AG10803 (cell line): ENCODE measurements around the gene FBN2.

ENCODE experiments used
- DNase-seq: peaks from one replicate; pipeline ENCODE4 v3.0.0; 2010; ENCODE audit warnings: low read depth
- H3K4me3 ChIP-seq: 2 replicates; pipeline ENCODE4 v1.5.1; 2011; ENCODE audit warnings: mild to moderate bottlenecking, low read length, control low read depth
- TF ChIP-seq, protein P1 (sequence below): conservative IDR thresholded peaks from 2 replicates; pipeline ENCODE4 v1.5.1; 2011; ENCODE audit warnings: mild to moderate bottlenecking, low read length, control low read depth, inconsistent platforms

Gene FBN2

DNA sequence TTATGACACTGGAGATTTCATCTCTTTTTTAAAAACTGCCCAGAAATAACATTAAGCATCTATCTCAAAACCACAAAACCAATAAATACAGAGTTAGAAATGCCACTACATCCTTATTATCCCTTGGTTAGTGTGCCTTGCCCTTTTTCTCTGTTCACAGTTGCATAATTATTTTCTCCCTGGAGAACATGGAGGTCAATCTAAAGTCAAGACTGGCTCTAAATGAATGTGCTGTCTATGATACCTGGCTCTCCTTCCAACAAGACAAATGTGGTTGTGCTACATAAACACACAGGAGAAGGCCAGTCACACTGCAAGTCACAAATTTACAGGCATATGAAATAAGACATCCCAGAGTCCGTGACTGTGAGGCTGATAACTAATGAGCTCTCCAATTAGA, 2.8 kb downstream of the FBN2 start:
- DNase-seq = no peak
- TF ChIP-seq, protein P1, sequence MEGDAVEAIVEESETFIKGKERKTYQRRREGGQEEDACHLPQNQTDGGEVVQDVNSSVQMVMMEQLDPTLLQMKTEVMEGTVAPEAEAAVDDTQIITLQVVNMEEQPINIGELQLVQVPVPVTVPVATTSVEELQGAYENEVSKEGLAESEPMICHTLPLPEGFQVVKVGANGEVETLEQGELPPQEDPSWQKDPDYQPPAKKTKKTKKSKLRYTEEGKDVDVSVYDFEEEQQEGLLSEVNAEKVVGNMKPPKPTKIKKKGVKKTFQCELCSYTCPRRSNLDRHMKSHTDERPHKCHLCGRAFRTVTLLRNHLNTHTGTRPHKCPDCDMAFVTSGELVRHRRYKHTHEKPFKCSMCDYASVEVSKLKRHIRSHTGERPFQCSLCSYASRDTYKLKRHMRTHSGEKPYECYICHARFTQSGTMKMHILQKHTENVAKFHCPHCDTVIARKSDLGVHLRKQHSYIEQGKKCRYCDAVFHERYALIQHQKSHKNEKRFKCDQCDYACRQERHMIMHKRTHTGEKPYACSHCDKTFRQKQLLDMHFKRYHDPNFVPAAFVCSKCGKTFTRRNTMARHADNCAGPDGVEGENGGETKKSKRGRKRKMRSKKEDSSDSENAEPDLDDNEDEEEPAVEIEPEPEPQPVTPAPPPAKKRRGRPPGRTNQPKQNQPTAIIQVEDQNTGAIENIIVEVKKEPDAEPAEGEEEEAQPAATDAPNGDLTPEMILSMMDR = no peak

DNA sequence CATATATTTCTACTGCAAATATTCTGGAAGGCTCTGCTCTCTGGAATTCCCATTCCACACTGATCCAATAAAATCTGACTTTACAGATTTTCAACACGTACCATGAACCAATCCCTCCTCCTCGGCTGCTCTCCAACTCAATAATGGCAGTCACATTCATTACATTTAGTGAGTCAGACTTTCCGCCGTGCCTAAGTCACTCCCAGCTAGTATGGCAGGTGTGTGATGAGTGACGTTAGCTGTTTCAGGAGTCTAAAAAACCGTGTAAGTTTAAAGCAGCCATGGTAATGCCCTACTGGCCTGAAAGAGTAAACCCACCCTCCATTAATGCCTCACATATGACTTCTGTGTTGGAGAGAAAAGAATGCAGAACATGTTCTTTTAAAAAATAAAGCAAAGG, 3.3 kb downstream of the FBN2 start:
- DNase-seq = no peak
- TF ChIP-seq, protein P1 = no peak
- H3K4me3 ChIP-seq = no peak overlapping the region

More for the DNA sequence above, 2.8 kb downstream of the FBN2 start:
- H3K4me3 ChIP-seq = no peak overlapping the region

DNA sequence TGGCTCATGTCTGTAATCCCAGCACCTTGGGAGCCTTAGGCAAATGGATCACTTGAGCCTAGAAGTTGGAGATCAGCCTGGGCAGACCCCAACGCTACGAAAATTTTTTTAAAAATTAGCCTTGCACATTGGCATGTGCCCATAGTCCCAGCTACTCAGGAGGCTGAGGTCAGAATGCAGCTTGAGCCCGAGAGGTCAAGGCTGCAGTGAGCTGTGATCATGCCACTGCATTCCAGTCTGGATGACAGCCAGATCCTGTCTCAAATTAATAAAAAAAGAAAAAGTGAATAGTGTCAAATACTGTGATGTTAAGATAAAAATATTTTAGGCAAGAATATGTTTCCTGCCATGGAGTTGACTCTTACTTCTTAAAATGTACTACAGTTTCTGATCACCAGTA, 5.3 kb downstream of the FBN2 start:
- DNase-seq = no peak
- TF ChIP-seq, protein P1 = no peak
- no peak overlapping the region for H3K4me3 ChIP-seq

DNA sequence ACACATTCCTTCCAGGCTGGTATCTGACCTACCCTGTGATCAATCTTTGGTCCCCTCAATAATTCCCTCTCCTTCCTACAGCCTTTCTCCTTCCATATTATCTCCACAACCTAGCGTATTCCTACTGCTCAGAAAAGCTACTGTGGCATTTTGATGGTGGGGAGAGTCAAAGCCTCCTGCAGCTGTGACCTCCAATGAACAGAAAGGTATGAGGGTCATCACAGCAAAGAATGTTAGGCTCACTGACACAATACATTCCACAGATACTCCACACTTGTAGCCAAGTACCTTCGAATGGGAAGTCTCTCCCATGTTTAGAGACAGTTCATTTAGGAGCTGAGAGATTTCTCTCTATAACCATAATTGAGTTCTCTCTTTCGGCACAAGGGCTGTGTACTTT, 5.9 kb downstream of the FBN2 start:
- TF ChIP-seq, protein P1 = no peak
- DNase-seq = no peak
- H3K4me3 ChIP-seq = no peak overlapping the region

DNA sequence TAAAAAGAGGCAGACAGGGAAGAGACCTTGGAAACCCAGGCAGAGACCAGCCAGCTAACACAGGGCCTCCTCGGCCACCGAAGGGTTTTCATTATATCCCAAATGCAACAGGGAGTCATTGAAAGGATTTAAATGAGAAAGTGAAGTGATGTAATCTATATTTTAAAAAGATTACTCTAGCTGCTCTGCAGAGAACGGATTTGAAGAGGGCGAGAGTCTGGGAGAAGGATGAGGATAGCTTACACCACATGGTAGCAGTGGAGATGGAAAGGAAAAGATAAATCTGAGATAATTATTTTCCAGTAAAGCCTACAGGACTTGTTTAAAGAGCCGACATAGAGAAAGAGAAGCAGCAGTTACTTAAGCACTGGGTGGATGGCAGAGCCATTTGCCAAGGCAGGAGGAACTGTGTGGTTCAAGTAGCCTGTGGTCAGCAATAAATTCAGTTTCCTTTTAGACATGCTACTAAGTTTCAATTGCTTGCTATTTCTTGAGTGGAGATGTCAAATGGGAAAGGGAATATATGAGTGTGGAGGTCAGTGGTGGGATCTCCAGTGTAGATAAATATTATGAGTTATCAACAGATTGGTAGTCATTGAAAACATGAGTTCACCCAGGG, 9.3 kb downstream of the FBN2 start:
- TF ChIP-seq, protein P1 = no peak
- DNase-seq = no peak
- H3K4me3 ChIP-seq = no peak overlapping the region

DNA sequence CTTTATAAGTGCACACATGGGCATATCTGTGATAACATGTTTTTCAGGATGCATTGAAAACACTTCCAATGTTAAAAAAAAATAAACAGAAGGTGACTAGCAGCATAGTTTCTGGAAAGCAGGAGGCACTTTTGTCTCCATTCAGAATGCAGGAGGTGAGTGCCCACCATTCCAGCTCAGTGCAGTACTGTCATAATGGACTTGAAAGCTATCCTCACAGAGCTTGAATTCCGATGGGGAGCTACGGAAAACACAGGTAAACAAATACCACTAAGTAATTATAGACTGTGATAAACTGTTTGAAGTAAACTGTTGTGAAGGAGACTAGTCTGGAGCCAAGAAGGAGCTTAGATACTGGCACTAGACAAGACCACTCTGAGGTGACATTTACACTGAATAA, 9.9 kb downstream of the FBN2 start:
- no peak for DNase-seq
- no peak overlapping the region for H3K4me3 ChIP-seq
- TF ChIP-seq, protein P1 = no peak

DNA sequence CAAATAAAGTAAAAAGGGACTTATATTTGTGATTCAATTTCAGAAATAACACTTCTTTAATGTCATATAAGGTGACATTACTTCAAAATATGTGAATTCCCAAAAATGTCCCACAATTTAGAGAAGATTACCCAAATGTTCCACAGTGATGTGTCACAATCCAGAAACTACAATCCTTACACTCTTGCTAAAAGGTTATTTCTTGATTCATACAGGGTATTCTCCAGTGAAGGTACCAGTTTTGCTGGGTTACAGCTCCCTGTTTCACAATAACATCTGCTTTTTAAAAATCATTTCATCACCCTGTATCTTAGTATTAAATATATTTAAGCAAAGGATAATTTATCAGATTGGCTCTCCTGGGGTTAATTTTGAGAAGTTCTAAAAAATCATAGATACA, 11.0 kb downstream of the FBN2 start:
- no peak overlapping the region for H3K4me3 ChIP-seq
- TF ChIP-seq, protein P1 = no peak
- DNase-seq = no peak
